ENCODE results near the gene WSB1.

GRCh38 chr17:27362503-27362902 is 68.6 kb downstream of the WSB1 start:
- TF ChIP-seq FOXM1 (IDR thresholded peaks at IDR 0.05; ENCODE audit: low read depth, low read length) (no peak), ZNF274 (IDR thresholded peaks at IDR 0.05; ENCODE audit: insufficient read depth, insufficient read length) (no peak), RFX5 (IDR thresholded peaks at IDR 0.05; ENCODE audit: low read depth, low read length) (no peak), BCL11A (IDR thresholded peaks at IDR 0.05; ENCODE audit: low read depth, low read length) (no peak), HDAC2 (IDR thresholded peaks at IDR 0.05) (no peak), CTCF (IDR thresholded peaks at IDR 0.05 in 2 of 3, conservative IDR thresholded peaks at IDR 0.05 in 1 of 3; ENCODE audit: control insufficient read depth in 2 of 3, extremely low read depth in 1 of 3, insufficient read depth in 1 of 3, low read depth in 3 of 3, low read length in 3 of 3) (no peak), POLR2A (IDR thresholded peaks at IDR 0.05; ENCODE audit: low read depth, low read length) (no peak), CHD2 (IDR thresholded peaks at IDR 0.05; ENCODE audit: borderline replicate concordance, low read depth, low read length) (no peak), ZBTB33 (IDR thresholded peaks at IDR 0.05) (no peak), EP300 (IDR thresholded peaks at IDR 0.05; ENCODE audit: borderline replicate concordance in 1 of 2, control insufficient read depth in 1 of 2, low read depth in 2 of 2, low read length in 2 of 2) (no peak), YY1 (IDR thresholded peaks at IDR 0.05; ENCODE audit: low read depth, low read length) (no peak), MTA3 (IDR thresholded peaks at IDR 0.05; ENCODE audit: borderline replicate concordance, low read length) (no peak)
- TF ChIP-seq, protein P1, sequence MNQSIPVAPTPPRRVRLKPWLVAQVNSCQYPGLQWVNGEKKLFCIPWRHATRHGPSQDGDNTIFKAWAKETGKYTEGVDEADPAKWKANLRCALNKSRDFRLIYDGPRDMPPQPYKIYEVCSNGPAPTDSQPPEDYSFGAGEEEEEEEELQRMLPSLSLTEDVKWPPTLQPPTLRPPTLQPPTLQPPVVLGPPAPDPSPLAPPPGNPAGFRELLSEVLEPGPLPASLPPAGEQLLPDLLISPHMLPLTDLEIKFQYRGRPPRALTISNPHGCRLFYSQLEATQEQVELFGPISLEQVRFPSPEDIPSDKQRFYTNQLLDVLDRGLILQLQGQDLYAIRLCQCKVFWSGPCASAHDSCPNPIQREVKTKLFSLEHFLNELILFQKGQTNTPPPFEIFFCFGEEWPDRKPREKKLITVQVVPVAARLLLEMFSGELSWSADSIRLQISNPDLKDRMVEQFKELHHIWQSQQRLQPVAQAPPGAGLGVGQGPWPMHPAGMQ (IDR thresholded peaks at IDR 0.05; ENCODE audit: borderline replicate concordance): no peak

Data from GM12878 (cell line).